SK-N-SH treated with all-trans-retinoic acid at 6 μM for 48 hours (cell line): Measurements from ENCODE around the gene MGAT3.

Experiments used
- BACH2 ChIP-seq: fragments of 250-450 bp; sonication (Bioruptor Pico); IDR thresholded peaks from 2 replicates; pipeline ENCODE4 v1.9.0; 2021; ENCODE audit warnings: mild to moderate bottlenecking, borderline replicate concordance
- ESRRG ChIP-seq: fragments of 250-450 bp; sonication (Bioruptor Pico); IDR thresholded peaks from 2 replicates; pipeline ENCODE4 v1.6.1; 2021; ENCODE audit warnings: mild to moderate bottlenecking
- PPARA ChIP-seq: fragments of 250-450 bp; sonication (Bioruptor Pico); IDR thresholded peaks from 2 replicates; pipeline ENCODE4 v1.5.0; 2020; ENCODE audit warnings: mild to moderate bottlenecking, borderline replicate concordance
- TCF4 ChIP-seq: fragments of 250-450 bp; sonication (Bioruptor Pico); IDR thresholded peaks from 2 replicates; pipeline ENCODE4 v1.8.0; 2021; ENCODE audit warnings: mild to moderate bottlenecking, moderate library complexity, borderline replicate concordance
- ZFP3 ChIP-seq: fragments of 250-450 bp; sonication (Bioruptor Pico); IDR thresholded peaks from 2 replicates; pipeline ENCODE4 v1.5.0; 2020; ENCODE audit warnings: mild to moderate bottlenecking, moderate library complexity
- ZNF565 ChIP-seq: fragments of 450-650 bp; formaldehyde crosslinking; conservative IDR thresholded peaks from 2 replicates; pipeline ENCODE4 v1.5.0; 2020; ENCODE audit warnings: low read depth, mild to moderate bottlenecking, moderate library complexity
- ZNF8 ChIP-seq: fragments of 450-650 bp; formaldehyde crosslinking; IDR thresholded peaks from 2 replicates; pipeline ENCODE4 v1.5.0; 2020; ENCODE audit warnings: mild to moderate bottlenecking, moderate library complexity
- TF ChIP-seq, protein P1 (sequence below): fragments of 250-450 bp; sonication (Bioruptor Pico); IDR thresholded peaks from 2 replicates; pipeline ENCODE4 v1.8.0; 2021; ENCODE audit warnings: low read depth, mild to moderate bottlenecking, moderate library complexity, borderline replicate concordance
- TF ChIP-seq, protein P2 (sequence below): fragments of 250-450 bp; sonication (Bioruptor Pico); IDR thresholded peaks from 2 replicates; pipeline ENCODE4 v1.5.1; 2020; ENCODE audit warnings: low read depth, mild to moderate bottlenecking, moderate library complexity
- TF ChIP-seq, protein P3 (sequence below): fragments of 250-450 bp; sonication (Bioruptor Pico); IDR thresholded peaks from 2 replicates; pipeline ENCODE4 v1.8.0; 2020; ENCODE audit warnings: mild to moderate bottlenecking, moderate library complexity, borderline replicate concordance

DNA sequence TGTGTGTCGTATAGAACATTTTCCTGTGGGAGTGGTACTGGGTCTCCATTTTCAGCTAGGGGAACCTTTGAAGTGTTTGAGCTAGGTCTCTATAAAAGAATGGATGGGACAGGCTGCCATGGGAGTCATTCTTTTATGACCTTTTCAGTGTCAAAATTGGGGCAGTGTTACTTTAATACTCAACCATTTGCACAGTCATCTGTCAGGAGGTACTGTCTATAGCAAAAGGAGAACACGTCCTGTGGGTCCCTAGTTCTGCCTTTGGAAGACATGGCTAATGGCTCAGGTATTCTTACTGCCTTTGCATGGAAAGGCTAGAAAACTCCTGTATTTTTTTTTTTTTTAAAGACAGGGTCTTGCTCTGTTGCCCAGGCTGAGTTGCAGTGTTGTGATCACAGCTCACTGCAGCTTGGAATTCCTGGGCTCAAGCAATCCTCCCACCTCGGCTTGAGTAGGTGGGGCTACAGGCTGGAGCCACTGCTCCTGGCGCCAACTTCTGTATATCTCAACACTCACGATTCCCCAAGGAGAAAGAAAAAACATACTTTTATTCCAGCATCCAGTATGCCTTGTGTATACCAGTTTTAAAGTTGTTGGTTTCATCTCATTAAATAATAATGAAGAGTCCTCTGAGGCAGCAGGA is 61.5 kb downstream of the MGAT3 start:
- TF ChIP-seq ZNF565 (CRISPR knock-in tag) (no peak), ZFP3 (no peak), PPARA (CRISPR knock-in tag) (no peak), ESRRG (CRISPR knock-in tag) (no peak), TCF4 (CRISPR knock-in tag) (no peak), BACH2 (CRISPR knock-in tag) (no peak), ZNF8 (CRISPR knock-in tag) (no peak)
- TF ChIP-seq, protein P1, sequence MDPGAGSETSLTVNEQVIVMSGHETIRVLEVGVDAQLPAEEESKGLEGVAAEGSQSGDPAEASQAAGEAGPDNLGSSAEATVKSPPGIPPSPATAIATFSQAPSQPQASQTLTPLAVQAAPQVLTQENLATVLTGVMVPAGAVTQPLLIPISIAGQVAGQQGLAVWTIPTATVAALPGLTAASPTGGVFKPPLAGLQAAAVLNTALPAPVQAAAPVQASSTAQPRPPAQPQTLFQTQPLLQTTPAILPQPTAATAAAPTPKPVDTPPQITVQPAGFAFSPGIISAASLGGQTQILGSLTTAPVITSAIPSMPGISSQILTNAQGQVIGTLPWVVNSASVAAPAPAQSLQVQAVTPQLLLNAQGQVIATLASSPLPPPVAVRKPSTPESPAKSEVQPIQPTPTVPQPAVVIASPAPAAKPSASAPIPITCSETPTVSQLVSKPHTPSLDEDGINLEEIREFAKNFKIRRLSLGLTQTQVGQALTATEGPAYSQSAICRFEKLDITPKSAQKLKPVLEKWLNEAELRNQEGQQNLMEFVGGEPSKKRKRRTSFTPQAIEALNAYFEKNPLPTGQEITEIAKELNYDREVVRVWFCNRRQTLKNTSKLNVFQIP (CRISPR knock-in tag), result no peak
- TF ChIP-seq, protein P2, sequence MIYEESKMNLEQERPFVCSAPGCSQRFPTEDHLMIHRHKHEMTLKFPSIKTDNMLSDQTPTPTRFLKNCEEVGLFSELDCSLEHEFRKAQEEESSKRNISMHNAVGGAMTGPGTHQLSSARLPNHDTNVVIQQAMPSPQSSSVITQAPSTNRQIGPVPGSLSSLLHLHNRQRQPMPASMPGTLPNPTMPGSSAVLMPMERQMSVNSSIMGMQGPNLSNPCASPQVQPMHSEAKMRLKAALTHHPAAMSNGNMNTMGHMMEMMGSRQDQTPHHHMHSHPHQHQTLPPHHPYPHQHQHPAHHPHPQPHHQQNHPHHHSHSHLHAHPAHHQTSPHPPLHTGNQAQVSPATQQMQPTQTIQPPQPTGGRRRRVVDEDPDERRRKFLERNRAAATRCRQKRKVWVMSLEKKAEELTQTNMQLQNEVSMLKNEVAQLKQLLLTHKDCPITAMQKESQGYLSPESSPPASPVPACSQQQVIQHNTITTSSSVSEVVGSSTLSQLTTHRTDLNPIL (CRISPR knock-in tag), result no peak
- TF ChIP-seq, protein P3, sequence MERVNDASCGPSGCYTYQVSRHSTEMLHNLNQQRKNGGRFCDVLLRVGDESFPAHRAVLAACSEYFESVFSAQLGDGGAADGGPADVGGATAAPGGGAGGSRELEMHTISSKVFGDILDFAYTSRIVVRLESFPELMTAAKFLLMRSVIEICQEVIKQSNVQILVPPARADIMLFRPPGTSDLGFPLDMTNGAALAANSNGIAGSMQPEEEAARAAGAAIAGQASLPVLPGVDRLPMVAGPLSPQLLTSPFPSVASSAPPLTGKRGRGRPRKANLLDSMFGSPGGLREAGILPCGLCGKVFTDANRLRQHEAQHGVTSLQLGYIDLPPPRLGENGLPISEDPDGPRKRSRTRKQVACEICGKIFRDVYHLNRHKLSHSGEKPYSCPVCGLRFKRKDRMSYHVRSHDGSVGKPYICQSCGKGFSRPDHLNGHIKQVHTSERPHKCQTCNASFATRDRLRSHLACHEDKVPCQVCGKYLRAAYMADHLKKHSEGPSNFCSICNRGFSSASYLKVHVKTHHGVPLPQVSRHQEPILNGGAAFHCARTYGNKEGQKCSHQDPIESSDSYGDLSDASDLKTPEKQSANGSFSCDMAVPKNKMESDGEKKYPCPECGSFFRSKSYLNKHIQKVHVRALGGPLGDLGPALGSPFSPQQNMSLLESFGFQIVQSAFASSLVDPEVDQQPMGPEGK (CRISPR knock-in tag), result no peak
